Endodermal cell (in vitro differentiated cells): Measurements from ENCODE around the gene LYPD5. TPM values are rescaled to one million over a fixed set of nuclear protein-coding genes. Genes with fewer than 3 reads are reported as not detected.
A peak's percentile ranks its signal among the peaks of the same experiment; 100 is the strongest.

ENCODE experiments used
- DNase-seq: peaks from one replicate; pipeline ENCODE4 v3.0.0-alpha.2; 2017
- H3K27ac ChIP-seq: 2 replicates; pipeline ENCODE4 v1.5.1; 2013; ENCODE audit warnings: mild to moderate bottlenecking, low read depth, low read length, moderate library complexity
- H3K27me3 ChIP-seq: 2 replicates; pipeline ENCODE4 v1.6.1; 2013; ENCODE audit warnings: mild to moderate bottlenecking, low read length, moderate library complexity; ENCODE audit not compliant: insufficient read depth, control insufficient read depth, poor library complexity, severe bottlenecking
- H3K36me3 ChIP-seq: 2 replicates; pipeline ENCODE4 v1.7.0; 2013; ENCODE audit warnings: mild to moderate bottlenecking, low read length, moderate library complexity; ENCODE audit not compliant: control insufficient read depth, insufficient read depth
- H3K4me1 ChIP-seq: one replicate; pipeline ENCODE4 v1.7.0; 2013; ENCODE audit warnings: low read length; ENCODE audit not compliant: control insufficient read depth, insufficient read depth
- H3K4me3 ChIP-seq: 2 replicates; pipeline ENCODE4 v1.5.1; 2013; ENCODE audit warnings: mild to moderate bottlenecking, low read length, moderate library complexity
- H3K9ac ChIP-seq: 2 replicates; pipeline ENCODE4 v1.6.1; 2013; ENCODE audit warnings: mild to moderate bottlenecking, low read length, moderate library complexity; ENCODE audit not compliant: poor library complexity, severe bottlenecking; ENCODE audit errors: extremely low read depth
- H3K9me3 ChIP-seq: 2 replicates; pipeline ENCODE4 v1.6.1; 2013; ENCODE audit warnings: mild to moderate bottlenecking, low read length, moderate library complexity; ENCODE audit not compliant: control insufficient read depth
- H3K27ac Mint-ChIP-seq: 2 replicates; pipeline ENCODE4 v1.8.0; 2020; ENCODE audit warnings: mixed read lengths
- H3K27me3 Mint-ChIP-seq: 2 replicates; pipeline ENCODE4 v1.8.0; 2021; ENCODE audit warnings: mild to moderate bottlenecking, mixed read lengths; ENCODE audit not compliant: insufficient read depth
- H3K36me3 Mint-ChIP-seq: 2 replicates; pipeline ENCODE4 v1.8.0; 2020; ENCODE audit warnings: low read depth, mixed read lengths
- H3K4me1 Mint-ChIP-seq: 2 replicates; pipeline ENCODE4 v1.8.0; 2020; ENCODE audit warnings: mixed read lengths
- H3K4me3 Mint-ChIP-seq: 2 replicates; pipeline ENCODE4 v1.8.0; 2020; ENCODE audit warnings: mild to moderate bottlenecking, moderate library complexity, mixed read lengths
- H3K9me3 Mint-ChIP-seq: 2 replicates; pipeline ENCODE4 v1.8.0; 2020; ENCODE audit warnings: mild to moderate bottlenecking, mixed read lengths
- WGBS, 2 experiments: methylation state at CpG; one replicate each; pipeline versions ENCODE4 v1.1.5 to v1.1.7; 2013; ENCODE audit warnings: missing lambda C conversion rate in 2 of 2, mixed read lengths in 1 of 2; ENCODE audit not compliant: insufficient coverage in 1 of 2, insufficient read length in 1 of 2; 5-methylcytosine and 5-hydroxymethylcytosine counted together
- total RNA-seq, 2 donors: library from RNA; stranded (reverse); fragmentation: NEBNext Ultra II Directional in 1 of 2; extraction: Animal tissue kit (Norgen Biotek cat#: 25700) in 1 of 2; gene quantifications; 2 replicates in 1 of 2; 3 replicates in 1 of 2; pipeline ENCODE4 v1.2.1, GENCODE V29; 2021
- TF ChIP-seq, protein P1 (sequence below): fragments of 200-600 bp; sonication (generic); conservative IDR thresholded peaks from 2 replicates; pipeline ENCODE4 v1.5.0; 2021; ENCODE audit warnings: antibody characterized with exemption, mild to moderate bottlenecking

The LYPD5 gene
- total RNA-seq, 2 donors from 2014 or later = 0.11 TPM; not detected in 1

DNA sequence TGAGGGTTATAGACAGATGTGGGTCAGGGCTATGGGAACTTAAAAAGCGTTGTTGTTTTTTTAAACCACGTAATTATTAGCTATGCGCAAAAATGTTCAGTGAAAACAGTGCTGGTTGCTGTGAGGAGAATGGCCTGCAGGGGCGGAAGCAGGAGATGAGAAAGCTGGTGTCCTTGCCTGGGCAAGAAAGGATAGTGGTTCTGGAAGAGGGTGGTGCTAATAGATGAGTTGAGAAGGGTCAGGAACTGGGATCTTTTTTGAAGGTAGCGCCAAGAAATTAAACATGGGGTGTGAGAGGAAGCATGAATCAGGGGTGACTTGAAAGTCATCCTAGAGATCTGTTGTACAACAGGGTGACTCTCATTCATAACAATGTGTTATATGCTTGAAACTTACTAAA is 42.7 kb downstream of the LYPD5 start:
- no peaks in the 10 kb centered on the region for H3K4me1 ChIP-seq
- 79 to 87% methylated on average over 5 of the region's 5 CpGs for WGBS, 2 experiments

DNA sequence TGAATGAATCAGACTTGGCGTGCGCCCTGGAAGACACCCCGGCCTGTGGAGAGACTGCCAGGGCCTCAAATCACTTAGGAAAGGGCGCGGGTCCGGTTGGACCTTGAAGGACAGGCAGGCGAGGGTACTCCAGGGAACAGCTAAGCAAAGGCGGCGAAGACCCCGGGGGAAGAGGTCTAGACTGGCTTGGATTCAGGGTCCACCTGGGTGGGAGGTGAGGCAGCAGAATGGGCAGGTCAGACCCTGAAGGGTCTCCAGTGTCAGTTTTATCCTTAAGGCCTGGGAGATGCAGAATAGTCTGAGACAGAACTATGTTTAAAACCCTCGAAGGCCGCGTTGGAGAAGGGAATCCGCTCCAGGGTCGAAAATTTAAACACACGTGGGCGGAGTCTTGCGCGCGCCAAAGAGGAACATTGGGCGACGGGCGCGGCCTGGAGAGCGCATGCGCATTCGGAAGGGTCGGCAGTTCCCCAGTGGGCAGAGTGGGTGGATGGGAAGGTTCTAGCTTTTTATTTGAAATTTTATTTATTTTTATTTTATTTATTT is 46.9 kb downstream of the LYPD5 start:
- H3K4me1 ChIP-seq = no peaks in the 10 kb centered on the region
- H3K9me3 ChIP-seq = no peaks in the 10 kb centered on the region
- H3K27ac ChIP-seq = peak overlapping the region; percentile 99
- Mint-ChIP-seq H3K4me3 (peak overlapping the region; percentile 95), H3K27ac (peak overlapping the region; percentile 98), H3K4me1 (peaks cover 17% of the 10 kb centered on the region), H3K27me3 (no peaks in the 10 kb centered on the region), H3K36me3 (peaks cover 19% of the 10 kb centered on the region), H3K9me3 (no peaks in the 10 kb centered on the region)
- peak overlapping the region; percentile 82 for H3K9ac ChIP-seq
- WGBS, 2 experiments = 2 to 3% methylated on average over 16 to 28 of the region's 28 CpGs
- DNase-seq = peak; percentile 86
- H3K36me3 ChIP-seq = peaks cover 11% of the 10 kb centered on the region
- no peaks in the 10 kb centered on the region for H3K27me3 ChIP-seq
- TF ChIP-seq, protein P1, sequence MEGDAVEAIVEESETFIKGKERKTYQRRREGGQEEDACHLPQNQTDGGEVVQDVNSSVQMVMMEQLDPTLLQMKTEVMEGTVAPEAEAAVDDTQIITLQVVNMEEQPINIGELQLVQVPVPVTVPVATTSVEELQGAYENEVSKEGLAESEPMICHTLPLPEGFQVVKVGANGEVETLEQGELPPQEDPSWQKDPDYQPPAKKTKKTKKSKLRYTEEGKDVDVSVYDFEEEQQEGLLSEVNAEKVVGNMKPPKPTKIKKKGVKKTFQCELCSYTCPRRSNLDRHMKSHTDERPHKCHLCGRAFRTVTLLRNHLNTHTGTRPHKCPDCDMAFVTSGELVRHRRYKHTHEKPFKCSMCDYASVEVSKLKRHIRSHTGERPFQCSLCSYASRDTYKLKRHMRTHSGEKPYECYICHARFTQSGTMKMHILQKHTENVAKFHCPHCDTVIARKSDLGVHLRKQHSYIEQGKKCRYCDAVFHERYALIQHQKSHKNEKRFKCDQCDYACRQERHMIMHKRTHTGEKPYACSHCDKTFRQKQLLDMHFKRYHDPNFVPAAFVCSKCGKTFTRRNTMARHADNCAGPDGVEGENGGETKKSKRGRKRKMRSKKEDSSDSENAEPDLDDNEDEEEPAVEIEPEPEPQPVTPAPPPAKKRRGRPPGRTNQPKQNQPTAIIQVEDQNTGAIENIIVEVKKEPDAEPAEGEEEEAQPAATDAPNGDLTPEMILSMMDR = no peak
- peak overlapping the region; percentile 98 for H3K4me3 ChIP-seq

More for the DNA sequence above, 42.7 kb downstream of the LYPD5 start:
- Histone ChIP-seq H3K27me3 (no peaks in the 10 kb centered on the region), H3K4me3 (no peak overlapping the region), H3K9ac (no peak overlapping the region), H3K9me3 (no peaks in the 10 kb centered on the region), H3K36me3 (peaks cover 5% of the 10 kb centered on the region), H3K27ac (no peak overlapping the region)
- Mint-ChIP-seq H3K27ac (peak overlapping the region; percentile 16), H3K9me3 (no peaks in the 10 kb centered on the region), H3K36me3 (peaks cover 4% of the 10 kb centered on the region), H3K4me1 (peaks cover 6% of the 10 kb centered on the region), H3K27me3 (peaks cover 3% of the 10 kb centered on the region), H3K4me3 (no peak overlapping the region)
- DNase-seq = peak; percentile 62
- TF ChIP-seq, protein P1 = peak; percentile 65

DNA sequence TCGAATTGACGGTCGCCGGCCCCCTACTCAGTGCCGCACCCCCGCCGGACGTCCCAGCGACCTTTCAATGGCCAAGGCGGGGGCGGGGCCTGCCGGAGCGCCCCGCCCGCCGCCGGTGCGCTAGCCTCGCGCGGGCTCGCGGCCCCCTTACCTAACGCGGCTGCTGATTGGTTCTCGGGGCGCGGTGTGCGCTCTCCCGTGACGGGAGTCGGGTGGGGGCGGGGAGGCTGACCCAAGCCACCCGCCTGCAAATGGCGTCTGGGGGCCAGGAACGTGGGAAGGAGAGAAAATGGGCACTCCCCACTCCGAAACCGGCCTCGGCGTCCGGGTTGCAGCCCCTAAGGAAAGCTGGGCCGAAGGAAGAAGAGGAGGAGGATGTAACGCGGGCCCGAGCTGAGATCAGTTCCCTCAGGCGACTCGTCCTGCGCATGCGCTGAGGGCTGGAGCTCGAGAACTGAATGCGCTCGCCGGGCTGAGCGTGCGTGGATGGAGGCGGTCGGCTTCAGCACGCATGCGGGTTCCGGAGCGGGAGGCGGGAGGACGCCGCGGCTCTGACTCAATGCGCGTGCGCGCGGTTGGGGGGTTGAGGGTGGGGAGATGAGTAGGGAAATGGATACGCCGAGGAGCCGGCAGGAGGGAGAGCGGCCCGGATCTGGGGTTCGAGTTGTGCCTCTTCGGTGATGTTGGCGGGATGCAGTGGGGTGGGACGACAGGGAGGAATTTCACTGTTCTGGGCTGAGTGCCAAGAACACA is 47.6 kb downstream of the LYPD5 start, which contains the start of gene SMG9:
SMG9 (minus strand) TSS at position 460 of the 753 bp plus-strand sequence. CDS start 4,221 bp downstream, outside the sequence.
- peaks cover 3% of the 10 kb centered on the region for H3K4me1 ChIP-seq
- H3K27ac ChIP-seq = peak within 1 kb of the TSS; percentile 99
- Mint-ChIP-seq H3K27me3 (no peaks in the 10 kb centered on the region), H3K4me1 (peaks cover 22% of the 10 kb centered on the region), H3K27ac (peak within 1 kb of the TSS; percentile 98), H3K4me3 (peak within 1 kb of the TSS; percentile 95), H3K36me3 (peaks cover 24% of the 10 kb centered on the region), H3K9me3 (no peaks in the 10 kb centered on the region)
- DNase-seq = peak; percentile 99
- 0 to 5% methylated on average over 4 to 79 of the region's 79 CpGs for WGBS, 2 experiments
- peaks cover 18% of the 10 kb centered on the region for H3K36me3 ChIP-seq
- H3K27me3 ChIP-seq = no peaks in the 10 kb centered on the region
- TF ChIP-seq, protein P1 = no peak
- H3K9ac ChIP-seq = peak within 1 kb of the TSS; percentile 82
- no peaks in the 10 kb centered on the region for H3K9me3 ChIP-seq
- H3K4me3 ChIP-seq = peak within 1 kb of the TSS; percentile 98
